Embryonic facial prominence (tissue), 1 donor: Measurements from ENCODE around the gene SMKR1.
"Not testable (repeated sequence)": the region's sequence is repeated elsewhere in the genome, so short reads cannot be mapped to it uniquely, and the experiment has no call there.

Experiments used
- DNase-seq: peaks from one replicate; pipeline ENCODE4 v3.0.0-alpha.2; 2016; ENCODE audit errors: extremely low spot score

The SMKR1 gene

DNA sequence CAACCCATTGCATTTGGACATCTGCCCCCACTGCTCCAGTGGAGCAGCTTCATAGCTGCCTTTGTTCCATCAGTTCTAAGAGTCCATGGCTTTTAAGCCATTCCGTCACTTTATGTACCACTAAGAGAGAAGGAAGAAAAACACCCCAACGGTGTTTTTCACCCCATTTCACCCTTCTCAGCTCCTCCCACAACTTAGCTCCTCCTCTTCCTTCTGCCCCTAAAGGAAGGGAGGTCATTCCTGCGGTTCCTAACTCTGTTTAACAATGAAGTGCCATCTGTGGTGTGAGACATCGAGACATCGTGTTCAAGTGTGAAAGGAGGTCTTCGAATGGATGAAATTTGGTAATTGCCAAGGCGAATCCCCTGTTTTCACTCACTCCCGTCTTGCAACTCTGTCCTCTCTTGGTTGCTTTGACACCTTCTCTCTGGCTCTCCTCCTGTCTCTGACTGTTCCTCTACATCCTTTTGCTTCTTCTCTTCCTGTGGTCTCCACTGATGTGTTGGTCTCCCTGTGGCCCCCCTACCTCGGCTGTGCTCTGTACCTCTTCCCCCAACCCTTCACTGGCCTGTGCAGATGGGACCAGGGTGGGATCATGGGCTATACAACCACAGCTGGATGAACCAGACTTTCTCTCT, 23.0 kb downstream of the SMKR1 start:
- DNase-seq, result no peak

GRCh38 chr7:129529643-129530042, 27.3 kb downstream of the SMKR1 start:
- DNase-seq, result no peak

DNA sequence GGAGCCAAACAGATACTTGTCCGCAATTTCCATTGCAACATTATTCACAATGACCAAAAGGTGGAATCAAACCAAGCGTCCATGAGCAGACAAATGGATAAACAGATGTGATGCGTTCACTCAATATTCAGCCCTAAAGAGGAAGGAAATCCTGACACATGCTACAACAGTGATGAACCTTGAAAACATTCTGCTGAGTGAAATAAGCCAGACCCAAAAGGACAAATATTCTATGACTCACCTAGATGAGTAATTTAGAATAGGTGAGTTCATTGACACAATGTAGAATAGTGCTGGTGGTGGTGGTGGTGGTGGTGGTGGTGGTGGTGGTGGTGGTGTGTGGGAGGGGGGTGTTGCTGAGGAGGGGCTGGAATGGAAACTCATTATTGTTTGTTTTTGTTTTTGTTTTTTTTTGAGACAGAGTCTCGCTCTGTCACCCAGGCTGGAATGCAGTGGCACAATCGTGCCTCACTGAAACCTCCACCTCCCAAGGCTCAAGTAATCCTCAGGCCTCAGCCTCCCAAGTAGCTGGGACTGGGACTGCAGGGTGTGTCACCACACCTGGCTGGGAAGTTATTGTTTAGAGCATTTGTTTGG, 28.6 kb downstream of the SMKR1 start:
- no peak for DNase-seq

- DNase-seq, result no peak
Measured at GRCh38 chr7:129531721-129532120, 29.4 kb downstream of the SMKR1 start.

DNA sequence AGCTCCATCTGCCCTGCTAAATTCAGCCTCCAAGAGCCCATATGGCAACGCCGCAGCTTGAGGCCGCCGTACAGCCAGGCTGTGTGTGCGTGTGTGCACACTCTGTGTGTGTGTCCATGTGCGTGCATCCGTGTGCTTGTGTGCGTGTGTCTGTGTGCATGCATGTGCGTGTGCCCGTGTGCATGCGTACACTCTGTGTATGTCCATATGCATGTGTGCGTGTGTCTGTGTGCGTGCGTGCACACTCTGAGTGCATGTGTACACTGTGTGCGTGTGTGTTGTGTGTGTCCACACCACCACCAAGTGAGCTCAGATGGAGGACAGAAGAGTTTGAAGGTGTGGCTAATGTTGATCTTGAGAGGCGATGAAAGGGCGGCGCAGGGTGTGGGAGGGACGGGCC, 30.0 kb downstream of the SMKR1 start:
- no peak for DNase-seq

DNA sequence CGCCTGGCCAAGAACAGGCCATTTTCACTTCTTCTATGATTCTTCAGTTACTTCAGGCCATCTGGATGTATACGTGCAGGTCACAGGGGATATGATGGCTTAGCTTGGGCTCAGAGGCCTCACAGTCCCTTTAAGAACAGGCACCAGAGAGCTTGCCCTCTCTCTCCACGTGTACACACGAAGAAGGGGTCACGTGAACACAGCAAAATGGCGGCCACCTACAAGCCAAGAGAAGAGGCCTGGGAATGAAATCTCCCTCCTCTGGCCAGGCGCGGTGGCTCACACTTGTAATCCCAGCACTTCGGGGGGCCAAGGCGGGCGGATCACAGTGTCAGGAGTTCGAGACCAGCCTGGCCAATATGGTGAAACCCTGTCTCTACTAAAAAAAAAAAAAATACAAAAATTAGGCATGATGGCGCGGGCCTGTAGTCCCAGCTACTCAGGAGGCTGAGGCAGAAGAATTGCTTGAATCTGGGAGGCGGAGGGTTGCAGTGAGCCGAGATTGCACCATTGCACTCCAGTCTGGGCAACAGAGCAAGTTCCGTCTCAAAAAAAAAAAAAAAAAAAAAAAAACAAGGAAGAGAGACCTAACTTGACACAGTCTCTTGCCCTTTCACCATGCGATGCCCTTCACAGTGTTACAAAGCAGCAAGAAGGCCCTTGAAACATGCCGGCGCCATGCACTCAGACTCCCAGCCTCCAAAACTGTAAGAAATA, 32.4 kb downstream of the SMKR1 start:
- DNase-seq, result not testable (repeated sequence)

GRCh38 chr7:129535896-129536295, 33.6 kb downstream of the SMKR1 start:
- no peak for DNase-seq

GRCh38 chr7:129536323-129536722, 34.0 kb downstream of the SMKR1 start:
- no peak for DNase-seq

DNA sequence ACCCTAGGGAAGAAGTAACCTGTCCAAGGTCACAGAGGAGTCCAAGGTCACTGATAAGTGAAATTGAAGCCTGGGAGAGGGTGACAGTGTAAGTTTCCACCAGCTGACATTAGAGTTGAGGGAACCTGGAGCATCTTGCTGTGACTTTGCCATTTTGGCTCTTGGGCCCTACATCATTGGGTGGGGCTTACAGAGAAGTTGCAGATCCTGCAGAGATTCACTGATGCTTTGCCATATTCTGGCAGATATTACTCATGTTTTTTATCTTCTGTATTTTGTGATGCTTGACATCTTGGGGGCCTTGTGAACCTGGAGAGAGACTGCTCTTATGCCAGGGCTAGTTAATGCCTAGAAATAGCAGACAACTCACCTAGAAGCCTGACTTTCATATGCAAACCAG, 36.5 kb downstream of the SMKR1 start:
- no peak for DNase-seq

- DNase-seq, result no peak
Measured at GRCh38 chr7:129540340-129540739, 38.0 kb downstream of the SMKR1 start.

GRCh38 chr7:129544700-129545099, 42.4 kb downstream of the SMKR1 start:
- no peak for DNase-seq

DNA sequence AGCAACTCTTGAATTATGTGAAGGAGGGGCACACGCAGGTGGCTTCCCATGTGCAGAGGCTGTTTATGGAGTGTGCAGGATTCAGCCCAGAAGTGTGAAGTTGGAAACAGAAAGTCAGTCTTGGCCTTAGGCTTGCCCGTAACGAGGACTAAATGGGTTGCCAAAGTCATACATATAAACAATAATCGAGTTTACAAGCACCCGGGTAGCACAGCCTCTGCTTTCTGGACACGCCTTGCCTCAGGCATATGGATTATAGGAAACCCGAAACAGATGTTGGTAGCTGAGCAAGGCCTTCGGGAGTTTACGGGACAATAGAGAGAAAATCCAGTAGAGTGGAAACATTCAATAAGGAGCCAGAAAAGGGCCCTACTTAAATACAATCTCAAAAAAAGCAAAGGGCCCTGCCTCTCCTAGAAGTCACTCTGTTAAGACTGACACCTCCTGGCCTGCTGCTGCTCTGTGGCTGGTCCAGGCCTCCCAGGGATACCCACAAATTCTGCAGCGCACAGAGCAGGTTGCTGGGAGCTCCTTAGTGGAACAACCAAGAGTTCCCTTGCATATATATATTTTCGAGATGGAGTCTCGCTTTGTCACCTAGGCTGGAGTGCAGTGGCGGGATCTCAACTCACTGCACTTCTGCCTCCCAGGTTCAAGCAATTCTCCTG, 48.5 kb downstream of the SMKR1 start:
- DNase-seq, result peak; percentile 52

DNA sequence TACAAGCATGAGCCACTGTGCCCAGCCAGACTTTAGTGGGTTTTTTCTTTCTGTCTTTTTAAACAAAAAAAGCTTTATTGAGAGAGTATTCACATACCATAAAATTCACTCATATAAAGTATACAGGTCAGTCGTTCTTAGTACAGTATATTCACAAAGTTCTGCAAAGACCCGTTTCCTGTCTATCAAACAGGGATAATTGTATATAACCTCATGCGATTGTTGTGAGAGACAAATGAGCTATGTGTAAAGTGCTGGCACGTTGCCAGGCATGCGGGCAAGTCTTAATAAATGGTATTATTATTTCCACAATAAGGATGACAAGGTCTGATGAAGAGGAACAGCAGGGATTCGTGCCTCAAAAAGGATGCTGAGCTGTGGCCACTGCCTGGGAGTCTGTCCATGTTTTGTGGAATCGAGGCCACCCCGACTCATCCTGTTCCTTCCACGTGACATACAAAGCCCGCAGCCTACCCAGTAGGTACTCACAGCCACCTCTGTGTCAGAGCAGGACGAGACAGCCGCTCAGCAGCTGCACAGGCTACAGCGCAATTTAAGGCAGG, 51.6 kb downstream of the SMKR1 start:
- DNase-seq, result no peak

GRCh38 chr7:129556607-129557133, 54.3 kb downstream of the SMKR1 start:
- DNase-seq, result no peak

- DNase-seq, result no peak
Measured at GRCh38 chr7:129557686-129558481, 55.6 kb downstream of the SMKR1 start.

DNA sequence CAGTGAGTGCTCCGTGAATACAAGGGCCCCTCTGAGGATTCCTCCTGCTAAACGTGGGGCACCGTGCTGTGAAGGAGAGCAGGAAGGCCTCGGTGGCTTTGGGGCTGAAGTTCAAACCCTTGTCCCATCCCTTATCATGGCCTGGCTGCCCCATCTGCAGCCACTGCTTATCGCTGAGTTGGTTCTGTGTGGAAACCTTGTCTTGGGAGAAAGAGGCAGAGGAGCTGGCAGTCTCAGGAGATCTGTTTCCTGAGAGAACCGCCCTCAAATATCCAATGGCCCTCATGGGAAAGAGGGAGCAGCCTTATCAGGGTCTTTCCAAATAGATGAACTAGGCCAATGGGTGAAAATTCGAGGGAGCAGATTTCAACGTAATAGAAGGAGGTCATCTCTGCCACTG, 57.2 kb downstream of the SMKR1 start:
- DNase-seq, result no peak

DNA sequence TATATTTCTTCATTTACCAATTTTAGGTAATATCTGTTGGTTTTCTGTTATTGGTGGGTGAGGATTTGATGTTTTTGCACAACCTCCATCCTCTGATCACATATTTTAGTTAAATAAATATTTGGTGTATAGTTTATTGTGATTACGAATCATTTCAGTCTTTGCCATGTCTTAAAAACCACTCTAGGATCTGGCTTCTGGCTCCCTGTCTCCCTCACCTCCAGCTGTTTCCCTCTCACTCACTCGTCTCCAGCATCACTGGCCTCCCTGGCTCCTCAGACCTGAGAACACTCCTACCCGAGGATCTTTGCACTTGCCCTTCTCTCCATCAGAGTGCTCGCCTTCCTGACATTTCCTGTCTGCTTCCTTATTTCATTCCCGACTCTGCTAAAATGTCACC, 58.5 kb downstream of the SMKR1 start:
- DNase-seq, result no peak

DNA sequence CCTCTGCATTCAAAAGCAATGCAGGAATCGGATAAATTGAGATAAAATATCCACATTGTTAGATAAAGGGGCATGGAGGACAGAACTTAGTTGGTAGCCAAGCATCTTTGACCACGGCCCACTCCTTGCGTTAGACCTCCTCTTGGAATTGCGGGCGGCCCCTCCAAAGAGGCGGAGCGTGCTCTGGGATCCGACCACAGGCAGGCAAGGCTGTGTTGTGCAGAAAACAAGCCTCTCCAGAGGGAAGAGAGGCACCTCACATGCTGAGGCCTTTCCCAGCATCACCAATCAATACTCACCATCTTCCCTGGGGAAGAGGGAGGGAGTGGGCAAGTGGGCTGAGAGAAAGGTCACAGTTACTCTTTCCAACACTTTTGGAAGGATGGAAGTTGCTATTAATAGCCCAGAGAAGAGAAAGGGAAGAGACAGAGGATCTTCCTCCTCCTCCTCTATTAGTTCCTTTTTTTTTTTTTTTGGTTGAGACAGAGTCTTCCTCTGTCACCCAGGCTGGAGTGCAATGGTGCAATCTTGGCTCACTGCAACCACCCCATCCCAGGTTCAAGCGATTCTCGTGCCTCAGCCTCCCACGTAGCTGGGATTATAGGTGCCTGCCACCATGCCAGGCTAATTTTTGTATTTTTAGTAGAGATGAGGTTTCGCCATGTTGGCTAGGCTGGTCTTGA, 59.5 kb downstream of the SMKR1 start:
- no peak for DNase-seq
